RWPE1 (cell line): Measurements from ENCODE around the gene COTL1.
"Not testable (repeated sequence)": the region's sequence is repeated elsewhere in the genome, so short reads cannot be mapped to it uniquely, and the experiment has no call there.

Experiments used
- CTCF ChIA-PET: fragments of 350-600 bp; sonication (Branson Sonifier 250); formaldehyde crosslinking; extraction: SDS; loops from one replicate; lab custom pipeline; 2021; lab: Yijun Ruan, JAX
- POLR2A ChIA-PET: fragments of 400-600 bp; formaldehyde crosslinking; extraction: SDS; loops from one replicate; lab custom pipeline; 2020; ENCODE audit warnings: antibody characterized with exemption; ENCODE audit not compliant: low non-redundant PET; lab: Yijun Ruan, JAX
- DNase-seq: peaks from one replicate; pipeline ENCODE4 v3.0.0; 2012; ENCODE audit warnings: low spot score
- H3K27ac ChIP-seq: fragments of 450-650 bp; 2 replicates; pipeline ENCODE4 v1.5.1; 2017
- CTCF ChIP-seq: fragments of 450-650 bp; conservative IDR thresholded peaks from 2 replicates; pipeline ENCODE4 v1.5.1; 2017; ENCODE audit warnings: low read depth, mild to moderate bottlenecking

Gene COTL1

DNA sequence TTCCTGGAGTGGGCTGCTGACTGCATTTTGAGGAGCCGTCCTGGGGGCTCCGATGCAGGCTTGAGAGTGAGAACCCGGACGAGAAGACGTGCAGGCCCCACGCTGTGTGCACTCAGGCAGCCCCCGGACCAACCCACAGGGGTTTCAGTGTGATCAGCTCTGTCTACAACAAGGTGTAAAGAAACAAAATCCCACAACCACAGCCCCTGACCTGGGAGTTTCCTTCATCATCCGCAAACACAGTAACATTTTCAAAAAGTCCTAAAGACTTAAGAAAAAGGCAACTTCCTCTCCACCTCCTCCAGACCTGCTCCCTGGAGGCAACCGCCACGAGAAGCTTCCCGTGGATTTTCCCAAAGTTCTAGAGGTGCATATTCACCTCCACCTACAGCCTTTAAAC is 98.0 kb downstream of the COTL1 start:
- TF ChIP-seq CTCF, result no peak
- ChIA-PET POLR2A (no interaction called here), CTCF (interaction anchor here (0.6 to 1.7 kb wide), 2 partner anchors 14 to 121 kb away, joined by 3 to 8 read pairs; no protein-coding TSS in a partner anchor)
- H3K27ac ChIP-seq, result no peak overlapping the region
- DNase-seq, result no peak

GRCh38 chr16:84518804-84519341 is 99.0 kb downstream of the COTL1 start:
- ChIA-PET POLR2A (no interaction called here), CTCF (interaction anchor here (0.6 to 1.7 kb wide), 2 partner anchors 13 to 120 kb away, joined by 3 to 8 read pairs; no protein-coding TSS in a partner anchor)
- TF ChIP-seq CTCF, result no peak
- no peak for DNase-seq
- no peak overlapping the region for H3K27ac ChIP-seq

GRCh38 chr16:84518220-84518619 is 99.7 kb downstream of the COTL1 start:
- H3K27ac ChIP-seq, DNase-seq, POLR2A ChIA-PET, CTCF ChIA-PET: not testable (repeated sequence)

- no peak for DNase-seq
- POLR2A ChIA-PET, result no interaction called here
Observed at GRCh38 chr16:84517366-84517765, 100.5 kb downstream of the COTL1 start.

More at GRCh38 chr16:84517366-84517765, 100.5 kb downstream of the COTL1 start:
- no peak overlapping the region for H3K27ac ChIP-seq
- no peak for TF ChIP-seq CTCF
- CTCF ChIA-PET, result no interaction called here
